SK-MEL-5 (cell line): ENCODE measurements around the gene LAG3. TPM values are rescaled to one million over a fixed set of nuclear protein-coding genes. Genes with fewer than 3 reads are reported as not detected.

Source experiments
- DNase-seq: peaks from one replicate; pipeline ENCODE4 v3.0.0-alpha.2; 2016; ENCODE audit warnings: low read depth, low spot score
- in situ Hi-C: cut with HindIII; loops from 2 replicates; pipeline ENCODE4 v1.10.0; 2016; ENCODE audit warnings: low sequenced_read_pairs, high pct_unique_total_duplicates, low pct_unique_long_range_greater_than_20kb
- total RNA-seq: library from RNA; depleted of rRNA; stranded (reverse); fragments of >200 nt; shearing (Covaris generic); gene quantifications from 2 replicates; pipeline ENCODE4 v1.2.3, GENCODE V29; 2014

The LAG3 gene
- total RNA-seq, 1 experiment from 2014 or later = not detected

DNA sequence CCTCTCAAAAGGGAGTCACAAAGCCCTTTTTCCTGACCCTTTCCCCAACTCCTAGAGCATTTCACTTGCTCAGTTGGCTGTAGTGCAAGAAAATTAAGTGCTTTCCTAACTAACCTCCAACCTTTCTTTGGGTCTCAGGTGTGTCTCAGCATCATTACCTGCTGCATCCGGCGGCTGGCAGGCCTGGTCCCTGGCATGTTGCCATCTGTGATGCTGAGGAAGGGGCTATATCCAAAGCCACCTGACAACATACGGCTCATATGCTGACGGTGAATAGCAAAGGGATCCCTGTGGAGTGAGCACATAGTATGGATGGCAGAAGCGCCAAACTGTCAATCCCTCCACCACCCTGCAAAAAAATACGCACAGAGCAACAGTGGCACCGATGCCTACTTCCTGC, 20.6 kb upstream of the LAG3 start:
- DNase-seq = no peak
- in situ Hi-C loops = no loop called here

DNA sequence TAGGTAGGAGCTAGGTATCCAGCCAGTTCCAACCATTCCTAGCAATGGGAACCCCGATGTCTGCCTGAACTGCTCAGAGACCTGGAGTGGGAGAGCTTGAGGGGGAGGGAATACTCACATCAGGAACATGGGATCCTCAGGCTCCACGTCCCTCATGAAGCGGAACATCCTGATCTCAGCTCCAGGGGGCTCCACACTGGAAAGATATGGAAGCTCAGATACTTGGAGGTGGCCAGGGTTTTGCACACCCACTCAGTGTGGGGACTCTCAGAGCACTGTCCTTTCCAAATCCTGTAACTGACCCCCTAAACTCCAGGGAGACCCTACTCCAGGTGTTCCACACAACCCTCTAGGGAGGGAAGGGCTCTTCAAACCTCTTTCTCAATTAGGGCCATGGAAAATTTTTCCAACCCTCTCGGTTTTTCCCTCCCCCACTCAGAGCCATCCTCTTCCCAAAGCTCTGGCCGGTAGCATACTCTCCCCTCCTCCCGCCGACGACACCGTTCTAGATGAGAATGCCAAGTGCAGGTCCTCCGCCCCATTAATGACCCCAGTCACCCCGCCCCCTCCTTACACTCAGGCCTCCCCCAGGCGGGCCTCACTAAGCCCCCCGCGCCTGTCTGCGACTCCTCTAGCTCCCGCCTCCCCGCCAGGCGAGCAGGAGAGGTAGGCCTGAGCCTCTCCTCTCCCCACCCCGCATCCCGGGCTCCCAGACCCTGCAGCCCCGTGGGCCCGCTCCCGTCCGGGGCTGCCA, 20.0 kb upstream of the LAG3 start:
- peak; percentile 66 for DNase-seq
- in situ Hi-C loops = no loop called here

GRCh38 chr12:6752921-6753771, 19.2 kb upstream of the LAG3 start, which contains the start of gene MLF2:
TSS of gene MLF2 (minus strand) at chr12:6753141. CDS start at chr12:6752334, 807 bp downstream.
- in situ Hi-C loops = no loop called here
- peak; percentile 99 for DNase-seq

GRCh38 chr12:6753772-6754356, 18.5 kb upstream of the LAG3 start:
- in situ Hi-C loops = no loop called here
- DNase-seq = no peak

GRCh38 chr12:6754411-6754810, 17.9 kb upstream of the LAG3 start:
- no peak for DNase-seq
- in situ Hi-C loops = no loop called here

DNA sequence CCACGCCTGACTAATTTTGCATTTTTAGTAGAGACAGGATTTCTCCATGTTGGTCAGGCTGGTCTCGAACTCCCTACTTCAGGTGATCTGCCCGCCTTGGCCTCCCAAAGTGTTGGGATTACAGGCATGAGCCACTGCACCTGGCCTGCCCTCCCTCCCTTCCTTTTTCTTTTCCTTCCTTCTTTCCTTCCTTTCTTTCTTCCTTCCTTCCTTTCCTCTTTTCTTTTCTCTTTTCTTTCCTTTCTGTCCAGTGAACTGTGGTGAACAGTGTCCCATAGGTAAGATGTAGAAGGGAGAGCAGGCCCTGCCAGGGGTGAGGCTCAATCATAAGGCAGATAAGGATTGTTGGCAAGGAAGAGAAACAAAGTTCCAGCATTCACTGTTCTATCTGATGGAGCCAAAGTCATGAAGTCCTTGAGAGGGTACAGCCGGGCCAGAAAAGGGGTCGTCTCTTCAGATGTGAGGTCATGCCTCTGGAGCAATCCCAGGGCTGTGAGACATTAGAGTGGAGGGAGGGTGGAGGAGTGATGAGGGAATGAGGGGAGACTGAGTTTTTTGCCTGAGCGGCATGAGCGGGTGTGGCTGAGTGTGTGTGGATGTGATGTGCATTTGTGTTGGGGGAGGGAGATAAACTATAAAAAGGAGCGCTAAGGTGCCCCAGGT, 15.2 kb upstream of the LAG3 start:
- DNase-seq = no peak
- in situ Hi-C loops = no loop called here

GRCh38 chr12:6758506-6759095, 13.7 kb upstream of the LAG3 start:
- DNase-seq = no peak
- in situ Hi-C loops = no loop called here

DNA sequence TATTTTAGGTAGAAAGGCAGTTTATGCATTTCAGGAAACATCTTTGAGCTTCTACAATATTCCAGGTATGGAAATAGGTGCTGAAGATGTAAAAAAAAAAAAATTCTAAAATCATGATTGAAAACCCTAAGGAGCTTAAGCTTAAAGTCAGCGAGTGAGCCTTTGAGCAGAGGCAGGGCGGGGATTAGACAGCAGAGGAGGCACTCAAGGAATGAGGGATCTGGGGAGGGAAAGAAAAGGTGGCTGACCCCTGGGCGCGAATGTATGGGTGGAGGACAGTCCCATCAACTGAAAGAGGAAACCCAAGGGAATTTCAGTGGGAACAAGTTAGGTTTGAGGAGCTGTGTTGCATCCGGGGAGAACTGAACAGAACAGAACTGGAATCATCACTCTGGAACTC, 12.6 kb upstream of the LAG3 start:
- no peak for DNase-seq
- in situ Hi-C loops = no loop called here

DNA sequence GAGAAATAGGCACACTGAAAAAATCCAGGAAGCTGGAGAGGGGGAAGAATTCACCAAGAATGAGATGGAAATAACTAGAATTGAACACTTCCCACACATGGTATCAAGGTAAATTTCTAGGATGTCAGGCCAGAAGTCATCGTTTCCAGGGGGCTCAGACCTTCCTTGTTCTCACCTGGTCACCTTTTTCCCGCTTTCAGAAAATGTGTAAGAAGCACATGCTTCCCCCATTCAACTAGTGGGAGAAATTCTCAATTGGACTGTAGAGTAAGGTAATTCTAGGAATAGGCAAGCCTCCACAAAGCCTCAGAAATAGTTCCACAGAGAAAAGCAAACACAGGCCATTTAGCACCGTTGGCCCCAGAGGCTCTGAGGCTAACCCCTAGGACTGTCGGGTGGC, 8.9 kb upstream of the LAG3 start:
- in situ Hi-C loops = no loop called here
- DNase-seq = no peak

- peak; percentile 98 for DNase-seq
- in situ Hi-C loops = no loop called here
Measured at GRCh38 chr12:6764011-6764828, 8.1 kb upstream of the LAG3 start.

- in situ Hi-C loops = no loop called here
- no peak for DNase-seq
Measured at GRCh38 chr12:6765048-6765633, 7.2 kb upstream of the LAG3 start.

GRCh38 chr12:6765634-6766581, 6.4 kb upstream of the LAG3 start, which contains the start of gene PTMS:
TSS of gene PTMS (plus strand) at chr12:6766363. CDS start at chr12:6766706, 343 bp downstream.
- in situ Hi-C loops = no loop called here
- peak; percentile 74 for DNase-seq

DNA sequence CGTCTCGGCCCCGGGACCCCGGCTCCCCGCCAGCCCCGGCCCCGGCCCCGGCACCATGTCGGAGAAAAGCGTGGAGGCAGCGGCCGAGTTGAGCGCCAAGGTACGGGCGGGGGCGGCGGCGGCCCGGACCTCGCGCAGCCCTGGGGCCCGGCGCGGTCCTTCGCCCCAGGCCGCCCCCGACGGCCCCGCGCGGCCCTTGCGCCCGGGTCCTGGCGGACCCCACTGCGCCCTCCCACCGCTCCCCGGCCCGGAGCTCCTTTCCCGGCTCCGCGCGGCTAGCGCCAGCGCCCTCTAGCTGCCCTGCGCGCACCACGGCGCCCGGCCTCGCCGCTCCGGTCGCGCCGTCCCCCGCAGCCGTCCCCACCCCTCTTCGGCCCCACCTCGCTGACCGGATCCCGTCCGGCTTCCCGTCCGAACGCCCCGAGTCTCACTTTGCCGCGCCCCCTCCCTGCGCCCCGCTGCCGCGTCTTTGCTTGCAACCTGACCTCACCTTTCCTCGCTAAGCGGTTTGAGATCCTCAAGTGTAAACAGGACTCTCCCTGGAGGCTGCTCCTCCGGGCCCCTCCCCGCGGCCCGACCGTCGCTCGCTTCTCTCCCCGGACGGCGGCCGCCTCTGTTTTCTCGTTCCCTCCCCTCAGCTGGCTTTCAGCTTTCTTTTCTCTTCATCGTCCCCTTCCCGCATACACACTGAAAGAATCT, 5.5 kb upstream of the LAG3 start:
- in situ Hi-C loops = no loop called here
- DNase-seq = peak; percentile 65

DNA sequence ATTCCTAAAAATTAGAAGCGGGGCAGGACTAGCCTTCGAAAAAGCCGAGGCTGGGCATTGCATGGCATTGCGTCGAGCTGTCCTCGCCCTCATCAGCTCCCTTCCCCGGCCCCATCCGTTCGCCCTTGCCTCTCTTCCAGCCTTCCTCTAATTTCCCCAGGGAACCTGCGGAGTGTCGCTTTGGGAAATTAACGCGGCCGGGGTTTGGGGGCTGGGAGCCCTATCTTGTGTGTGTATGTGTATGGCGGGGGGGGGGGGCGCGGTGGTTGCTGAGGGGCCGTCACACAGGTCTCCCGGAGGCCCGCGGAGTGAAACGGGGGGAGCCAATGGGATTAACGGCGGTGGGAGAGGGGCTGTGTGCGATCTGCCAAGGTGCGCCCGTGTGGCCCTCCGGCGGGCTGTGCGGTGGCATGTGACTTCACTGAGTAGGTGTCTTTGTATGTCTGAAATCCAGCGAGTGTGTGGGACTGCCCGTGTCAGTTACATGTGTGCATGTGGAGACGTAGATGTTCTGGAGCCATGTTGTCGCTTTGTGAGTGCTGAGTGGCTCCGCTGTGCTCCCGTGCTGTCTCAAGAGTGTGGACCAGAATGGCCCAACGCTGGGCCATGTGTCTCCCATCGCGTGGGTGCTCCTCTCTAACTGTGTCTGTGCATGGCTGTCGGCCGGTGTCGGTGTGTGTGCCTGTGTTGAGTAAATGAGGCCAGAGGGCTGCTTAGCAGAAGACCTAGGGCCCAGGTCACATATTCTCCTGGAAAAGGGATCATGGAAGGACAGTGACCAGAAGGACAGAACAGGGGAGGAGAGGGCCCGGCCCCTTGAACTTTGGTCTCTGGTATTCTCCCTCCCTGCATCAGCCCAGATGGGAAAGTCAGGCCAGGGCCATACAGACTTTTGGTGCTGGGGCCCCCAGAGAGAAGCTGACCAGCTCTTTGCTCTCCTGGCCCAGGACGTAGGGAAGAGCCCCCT, 4.7 kb upstream of the LAG3 start:
- in situ Hi-C loops = no loop called here
- no peak for DNase-seq
